Vagina (tissue), 2 donors: Measurements from ENCODE around the gene DAB1.

Source experiments
- POLR2AphosphoS5 ChIP-seq, 2 donors: sonication (generic); formaldehyde crosslinking; IDR thresholded peaks; one replicate each; pipeline ENCODE4 v1.9.0; 2017; ENCODE audit warnings: antibody characterized with exemption in 2 of 2, mild to moderate bottlenecking in 2 of 2, low read depth in 1 of 2; ENCODE audit not compliant: insufficient read depth in 1 of 2
- TF ChIP-seq, protein P1 (sequence below), 3 experiments: fragments of 450-650 bp in 2 of 3; fragments of 200-600 bp in 1 of 3; sonication (generic) in 1 of 3; IDR thresholded peaks; one replicate each; pipeline ENCODE4 v1.5.1; 2017 to 2019; ENCODE audit warnings: antibody characterized with exemption in 3 of 3, mild to moderate bottlenecking in 2 of 3, moderate library complexity in 2 of 3

DNA sequence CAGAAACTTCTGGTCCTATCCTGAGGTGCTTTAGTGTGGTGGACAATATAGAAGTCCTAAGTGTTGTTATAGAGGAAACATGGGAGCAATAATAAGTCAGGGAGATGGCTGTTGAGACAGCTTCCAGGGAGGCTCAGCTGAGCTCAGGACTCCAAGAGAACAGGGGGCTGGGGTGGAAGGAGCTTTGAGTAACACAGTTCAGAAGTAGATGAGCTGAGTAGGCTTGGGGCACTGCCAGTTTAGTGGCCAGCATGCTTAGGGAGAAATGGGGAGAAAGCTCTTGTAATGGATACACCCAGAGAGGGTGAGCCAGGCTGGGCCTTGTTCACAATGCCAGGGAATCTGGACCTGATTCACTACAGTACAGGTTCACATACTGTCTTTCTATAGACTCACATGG is 201.6 kb downstream of the DAB1 start:
- TF ChIP-seq, protein P1, sequence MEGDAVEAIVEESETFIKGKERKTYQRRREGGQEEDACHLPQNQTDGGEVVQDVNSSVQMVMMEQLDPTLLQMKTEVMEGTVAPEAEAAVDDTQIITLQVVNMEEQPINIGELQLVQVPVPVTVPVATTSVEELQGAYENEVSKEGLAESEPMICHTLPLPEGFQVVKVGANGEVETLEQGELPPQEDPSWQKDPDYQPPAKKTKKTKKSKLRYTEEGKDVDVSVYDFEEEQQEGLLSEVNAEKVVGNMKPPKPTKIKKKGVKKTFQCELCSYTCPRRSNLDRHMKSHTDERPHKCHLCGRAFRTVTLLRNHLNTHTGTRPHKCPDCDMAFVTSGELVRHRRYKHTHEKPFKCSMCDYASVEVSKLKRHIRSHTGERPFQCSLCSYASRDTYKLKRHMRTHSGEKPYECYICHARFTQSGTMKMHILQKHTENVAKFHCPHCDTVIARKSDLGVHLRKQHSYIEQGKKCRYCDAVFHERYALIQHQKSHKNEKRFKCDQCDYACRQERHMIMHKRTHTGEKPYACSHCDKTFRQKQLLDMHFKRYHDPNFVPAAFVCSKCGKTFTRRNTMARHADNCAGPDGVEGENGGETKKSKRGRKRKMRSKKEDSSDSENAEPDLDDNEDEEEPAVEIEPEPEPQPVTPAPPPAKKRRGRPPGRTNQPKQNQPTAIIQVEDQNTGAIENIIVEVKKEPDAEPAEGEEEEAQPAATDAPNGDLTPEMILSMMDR (IDR thresholded peaks at IDR 0.05), result no peak
- TF ChIP-seq POLR2AphosphoS5 (IDR thresholded peaks at IDR 0.05; ENCODE audit: insufficient read depth in 1 of 2, low read depth in 1 of 2), result no peak
